NB4 (cell line): ENCODE measurements around the gene KCNK2.

ENCODE experiments used
- CTCF ChIP-seq: IDR thresholded peaks from one replicate; pipeline ENCODE4 v1.5.1; 2012; ENCODE audit warnings: low read depth, low read length
- MAX ChIP-seq: IDR thresholded peaks from 2 replicates; pipeline ENCODE4 v1.6.1; 2011; ENCODE audit warnings: low read depth, low read length
- MYC ChIP-seq: IDR thresholded peaks from 2 replicates; pipeline ENCODE4 v1.6.1; 2011; ENCODE audit warnings: low read depth, low read length
- POLR2A ChIP-seq: IDR thresholded peaks from 2 replicates; pipeline ENCODE4 v1.6.1; 2011; ENCODE audit warnings: mild to moderate bottlenecking; ENCODE audit not compliant: insufficient read length; ENCODE audit errors: extremely low read depth

GRCh38 chr1:215119056-215119455 is 36.5 kb downstream of the KCNK2 start:
- no peak for TF ChIP-seq CTCF
- TF ChIP-seq POLR2A: no peak
- TF ChIP-seq MAX: no peak
- TF ChIP-seq MYC: no peak
